ENCODE measurements around the gene ELFN1.

ELFN1 gene

GRCh38 chr7:1669064-1669951 lies 769 bp upstream of the ELFN1 start:
- no peak for TF ChIP-seq CTCF (conservative IDR thresholded peaks at IDR 0.05)
- no peak overlapping the region for H3K27ac ChIP-seq

GRCh38 chr7:1670894-1671593 lies 967 bp downstream of the ELFN1 start:
- no peak overlapping the region for H3K27ac ChIP-seq
- no peak for TF ChIP-seq CTCF (conservative IDR thresholded peaks at IDR 0.05)

- TF ChIP-seq CTCF (conservative IDR thresholded peaks at IDR 0.05): no peak
- H3K27ac ChIP-seq: no peak overlapping the region
These were observed 1.7 kb downstream of the ELFN1 start for GRCh38 chr7:1671594-1672451.

GRCh38 chr7:1672851-1673486 lies 2.9 kb downstream of the ELFN1 start:
- H3K27ac ChIP-seq: no peak overlapping the region
- no peak for TF ChIP-seq CTCF (conservative IDR thresholded peaks at IDR 0.05)

GRCh38 chr7:1673581-1674118 lies 3.6 kb downstream of the ELFN1 start:
- no peak for TF ChIP-seq CTCF (conservative IDR thresholded peaks at IDR 0.05)
- H3K27ac ChIP-seq: no peak overlapping the region

- TF ChIP-seq CTCF (conservative IDR thresholded peaks at IDR 0.05): no peak
- H3K27ac ChIP-seq: no peak overlapping the region
These were observed 4.3 kb downstream of the ELFN1 start for GRCh38 chr7:1674161-1675035.
